Stimulated activated CD4-positive, alpha-beta T cell treated with anti-CD3 and anti-CD28 coated beads, Interleukin-2, amount 100 ng/mL, for 48 hours (primary cell): ENCODE results near the gene ARHGEF11.
"Not testable (repeated sequence)": the region's sequence is repeated elsewhere in the genome, so short reads cannot be mapped to it uniquely, and the experiment has no call there.

ENCODE experiments used
- DNase-seq, 2 donors: peaks; one replicate each; pipeline ENCODE4 v3.0.0-alpha.2; 2020

The ARHGEF11 gene

GRCh38 chr1:157045250-157046218 lies at the start of gene ARHGEF11:
ARHGEF11 (minus strand) TSS chr1:157045742; CDS start chr1:157044330, 1,412 bp downstream.
- DNase-seq = peak; percentile 13 to 16

GRCh38 chr1:157095091-157095490 lies 49.5 kb upstream of the ARHGEF11 start:
- no peak for DNase-seq

- DNase-seq = no peak
Measured at GRCh38 chr1:157092831-157093230, 47.3 kb upstream of the ARHGEF11 start.

GRCh38 chr1:157091668-157092273 lies 46.2 kb upstream of the ARHGEF11 start:
- no peak for DNase-seq

GRCh38 chr1:157091186-157091585 lies 45.6 kb upstream of the ARHGEF11 start:
- no peak for DNase-seq

- no peak for DNase-seq
Measured at GRCh38 chr1:157090771-157091170, 45.2 kb upstream of the ARHGEF11 start.

- DNase-seq = peak; percentile 94 to 95
Measured at GRCh38 chr1:157090196-157090647, 44.7 kb upstream of the ARHGEF11 start.

GRCh38 chr1:157089789-157090188 lies 44.2 kb upstream of the ARHGEF11 start:
- DNase-seq = no peak

- DNase-seq = no peak
Measured at GRCh38 chr1:157088607-157089006, 43.1 kb upstream of the ARHGEF11 start.

- no peak for DNase-seq
Measured at GRCh38 chr1:157087030-157087429, 41.5 kb upstream of the ARHGEF11 start.

- no peak for DNase-seq
Measured at GRCh38 chr1:157086299-157086698, 40.8 kb upstream of the ARHGEF11 start.

GRCh38 chr1:157085421-157085820 lies 39.9 kb upstream of the ARHGEF11 start:
- no peak for DNase-seq

- no peak for DNase-seq
Measured at GRCh38 chr1:157084720-157085119, 39.2 kb upstream of the ARHGEF11 start.

- DNase-seq = no peak
Measured at GRCh38 chr1:157081707-157082106, 36.2 kb upstream of the ARHGEF11 start.

GRCh38 chr1:157080714-157081113 lies 35.2 kb upstream of the ARHGEF11 start:
- DNase-seq = no peak

- no peak for DNase-seq
Measured at GRCh38 chr1:157077394-157077793, 31.9 kb upstream of the ARHGEF11 start.

GRCh38 chr1:157073944-157074685 lies 28.6 kb upstream of the ARHGEF11 start:
- peak; percentile 28 to 41 for DNase-seq

GRCh38 chr1:157069601-157070000 lies 24.1 kb upstream of the ARHGEF11 start:
- no peak for DNase-seq

- DNase-seq = not testable (repeated sequence)
Measured at GRCh38 chr1:157059241-157059640, 13.7 kb upstream of the ARHGEF11 start.

- DNase-seq = no peak
Measured at GRCh38 chr1:157056269-157056668, 10.7 kb upstream of the ARHGEF11 start.

- DNase-seq = not testable (repeated sequence)
Measured at GRCh38 chr1:157055729-157056128, 10.2 kb upstream of the ARHGEF11 start.

- DNase-seq = no peak
Measured at GRCh38 chr1:157050836-157051235, 5.3 kb upstream of the ARHGEF11 start.

GRCh38 chr1:157047062-157047410 lies 1.5 kb upstream of the ARHGEF11 start:
- DNase-seq = no peak
